ENCODE measurements around the gene DCTD.

DCTD gene

GRCh38 chr4:182890202-182890601 is 27.0 kb downstream of the DCTD start:
- no peak for DNase-seq

GRCh38 chr4:182888891-182889290 is 28.3 kb downstream of the DCTD start:
- DNase-seq, result no peak

GRCh38 chr4:182886768-182887167 is 30.4 kb downstream of the DCTD start:
- DNase-seq, result no peak

- DNase-seq, result no peak
These were observed 31.0 kb downstream of the DCTD start for GRCh38 chr4:182886205-182886604.

GRCh38 chr4:182885738-182886077 is 31.5 kb downstream of the DCTD start:
- no peak for DNase-seq

GRCh38 chr4:182885022-182885737 is 32.0 kb downstream of the DCTD start:
- no peak for DNase-seq

GRCh38 chr4:182884040-182884439 is 33.1 kb downstream of the DCTD start:
- DNase-seq, result no peak

- no peak for DNase-seq
These were observed 33.8 kb downstream of the DCTD start for GRCh38 chr4:182883351-182883750.

- peak; percentile 94 for DNase-seq
These were observed 35.3 kb downstream of the DCTD start for GRCh38 chr4:182881914-182882313.

GRCh38 chr4:182880387-182881356 is 36.5 kb downstream of the DCTD start:
- peak; percentile 40 for DNase-seq

- DNase-seq, result no peak
These were observed 37.3 kb downstream of the DCTD start for GRCh38 chr4:182879913-182880312.

GRCh38 chr4:182878633-182879495 is 38.3 kb downstream of the DCTD start:
- DNase-seq, result no peak

GRCh38 chr4:182877326-182877883 is 39.8 kb downstream of the DCTD start:
- peak; percentile 5 for DNase-seq

- DNase-seq, result no peak
These were observed 40.8 kb downstream of the DCTD start for GRCh38 chr4:182876427-182876826.

- DNase-seq, result no peak
These were observed 41.5 kb downstream of the DCTD start for GRCh38 chr4:182875453-182876405.

- no peak for DNase-seq
These were observed 42.3 kb downstream of the DCTD start for GRCh38 chr4:182874797-182875345.

GRCh38 chr4:182874304-182874751 is 42.9 kb downstream of the DCTD start:
- DNase-seq, result no peak

GRCh38 chr4:182873726-182874125 is 43.5 kb downstream of the DCTD start:
- DNase-seq, result no peak

- DNase-seq, result no peak
These were observed 43.9 kb downstream of the DCTD start for GRCh38 chr4:182873289-182873688.

GRCh38 chr4:182872886-182873285 is 44.3 kb downstream of the DCTD start:
- no peak for DNase-seq

- no peak for DNase-seq
These were observed 45.6 kb downstream of the DCTD start for GRCh38 chr4:182871616-182872015.
